Stimulated activated CD4-positive, alpha-beta T cell treated with anti-CD3 and anti-CD28 coated beads, Interleukin-1b, Interleukin-23, amount 100 ng/mL, for 1 hour (primary cell): ENCODE results near the gene ERAS.

Experiments
- DNase-seq, 2 donors: peaks; one replicate each; pipeline ENCODE4 v3.0.0-alpha.2; 2020; ENCODE audit warnings: low read depth in 2 of 2

Gene ERAS, protein sequence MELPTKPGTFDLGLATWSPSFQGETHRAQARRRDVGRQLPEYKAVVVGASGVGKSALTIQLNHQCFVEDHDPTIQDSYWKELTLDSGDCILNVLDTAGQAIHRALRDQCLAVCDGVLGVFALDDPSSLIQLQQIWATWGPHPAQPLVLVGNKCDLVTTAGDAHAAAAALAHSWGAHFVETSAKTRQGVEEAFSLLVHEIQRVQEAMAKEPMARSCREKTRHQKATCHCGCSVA

DNA sequence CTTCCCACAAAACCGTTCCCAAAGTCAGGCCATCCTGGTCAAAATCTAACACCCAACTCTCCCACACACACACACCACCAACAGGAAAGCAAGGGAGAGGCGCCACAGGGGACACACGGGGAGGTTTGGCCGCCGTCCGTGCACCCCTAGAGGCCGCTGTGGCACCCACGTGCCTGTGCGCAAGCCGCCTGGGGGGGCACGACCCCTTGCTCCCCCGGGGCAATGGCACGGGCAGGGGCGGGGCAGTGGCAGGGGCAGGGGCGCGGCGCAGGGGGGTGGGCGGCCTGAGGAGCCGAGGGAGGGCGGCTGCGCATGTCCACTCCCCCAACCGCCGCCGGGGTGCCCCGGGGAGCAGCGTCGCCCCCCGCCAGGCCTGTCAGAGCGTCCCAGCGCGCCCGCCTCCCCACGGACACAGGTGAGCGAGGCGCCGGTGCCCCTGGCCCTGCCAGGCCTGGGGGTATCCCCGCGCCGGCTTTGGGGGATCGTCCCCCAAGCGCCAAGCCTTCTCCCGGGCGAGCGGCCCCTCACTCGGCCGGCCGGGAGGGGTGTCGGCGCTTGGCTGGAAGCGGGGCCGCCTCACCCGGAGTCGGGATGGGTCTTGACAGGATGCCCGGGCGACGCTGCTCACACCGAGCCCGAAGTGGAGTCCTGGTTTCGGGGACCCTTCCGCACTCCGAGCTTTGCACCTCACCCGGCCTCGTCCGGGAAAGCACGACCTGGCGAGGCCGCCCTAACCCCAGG, at the start of gene ERAS:
Gene ERAS (plus strand): TSS at position 379 of the 741 bp plus-strand sequence. CDS start 2,611 bp downstream, outside the sequence.
- no peak for DNase-seq

DNA sequence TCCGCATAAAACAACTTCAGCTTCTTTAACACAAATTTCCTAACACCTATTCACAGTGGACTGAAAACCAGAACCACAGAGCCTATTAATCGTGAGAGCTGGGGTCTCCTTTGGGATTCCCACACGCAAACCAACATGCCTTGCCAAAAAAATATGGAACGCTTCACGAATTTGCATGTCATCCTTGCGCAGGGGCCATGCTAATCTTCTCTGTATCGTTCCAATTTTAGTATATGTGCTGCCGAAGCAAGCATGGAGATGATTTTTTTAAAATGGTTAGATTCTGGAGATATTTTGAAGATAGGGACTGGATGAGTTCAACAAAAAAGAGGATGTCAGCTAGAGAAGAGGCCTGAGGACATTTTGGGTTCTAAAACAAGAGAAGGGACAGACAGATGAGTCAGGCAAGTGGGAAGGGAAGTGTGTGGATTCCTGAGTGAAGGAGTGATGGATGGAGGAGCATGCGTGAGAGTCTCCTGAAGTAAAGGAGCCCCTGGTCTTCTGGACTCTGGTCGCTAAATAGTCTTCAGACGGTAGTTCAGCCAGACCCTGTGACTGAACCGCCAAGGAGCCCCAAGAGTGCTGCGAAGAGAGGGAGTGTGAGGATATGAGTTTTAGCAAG, 49.4 kb upstream of the ERAS start:
- DNase-seq: no peak

DNA sequence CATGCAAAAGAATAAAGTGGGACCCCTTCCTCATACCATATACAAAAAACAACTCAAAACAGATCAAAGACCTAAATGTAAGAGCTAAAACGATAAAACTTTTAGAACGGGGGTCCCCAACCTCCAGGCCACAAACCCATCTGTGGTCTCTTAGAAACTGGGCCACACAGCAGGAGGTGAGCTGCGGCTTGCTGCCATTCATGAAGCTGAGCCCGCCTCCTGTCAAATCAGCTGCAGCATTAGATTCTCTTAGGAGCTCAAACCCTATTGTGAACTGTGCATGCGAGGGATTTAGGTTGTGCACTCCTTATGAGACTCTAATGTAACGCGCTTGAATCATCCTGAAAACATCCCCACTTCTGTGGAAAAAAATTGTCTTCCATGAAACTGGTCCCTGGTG, 46.9 kb upstream of the ERAS start:
- no peak for DNase-seq

DNA sequence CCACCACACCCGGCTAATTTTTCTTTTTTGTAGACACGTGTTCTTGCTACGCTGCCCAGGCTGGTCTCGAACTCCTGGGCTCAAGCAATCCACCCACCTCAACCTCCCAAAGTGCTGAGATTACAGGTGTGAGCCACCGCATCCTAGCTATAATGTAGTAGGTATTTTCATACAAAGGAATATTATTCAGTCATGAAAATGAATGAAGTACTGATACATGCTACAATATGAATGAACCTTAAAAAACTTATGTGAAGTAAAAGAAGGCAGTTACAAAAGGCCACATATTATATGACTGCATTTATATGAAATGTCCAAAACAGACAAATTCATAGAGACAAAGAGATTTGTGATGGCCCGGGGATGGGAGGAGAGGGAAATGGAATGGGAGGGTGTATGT, 44.6 kb upstream of the ERAS start:
- no peak for DNase-seq

DNA sequence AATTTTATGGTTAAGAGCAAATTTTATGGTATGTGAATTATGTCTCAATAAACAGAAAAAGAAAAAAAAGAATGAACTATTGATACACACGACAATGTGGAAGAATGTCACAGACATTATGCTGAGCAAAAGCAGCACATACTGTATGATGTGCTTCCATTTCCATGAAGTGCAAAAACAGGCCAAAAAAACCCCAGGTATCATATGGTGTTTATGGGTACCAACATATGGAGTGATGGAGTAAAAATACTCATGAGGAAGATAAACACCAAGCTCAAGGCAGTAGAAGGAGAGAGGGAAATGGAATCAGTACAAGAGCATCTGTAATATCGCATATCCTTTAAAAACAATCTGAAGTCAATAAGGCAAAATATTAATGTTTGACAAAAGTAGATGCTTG, 44.1 kb upstream of the ERAS start:
- DNase-seq: no peak

DNA sequence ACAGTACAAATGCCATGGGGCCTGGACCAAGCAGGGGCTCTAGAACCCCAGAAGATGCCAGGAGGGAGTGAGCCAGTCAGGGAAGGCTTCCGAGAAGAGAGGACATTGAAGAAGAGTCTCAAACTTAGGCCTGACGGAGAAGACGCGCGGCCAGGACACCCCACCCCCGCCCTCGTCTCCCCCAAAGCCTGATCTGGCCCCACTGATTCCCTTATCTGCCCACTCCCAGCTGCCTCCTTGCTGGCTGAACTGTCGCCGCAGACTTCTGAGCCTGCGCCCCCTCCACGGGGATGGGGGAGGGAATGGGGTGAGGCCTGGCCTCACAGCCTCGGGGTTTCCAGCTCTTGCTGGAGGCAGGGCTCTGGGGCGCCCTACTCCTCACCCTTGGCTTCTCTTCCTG, 43.5 kb upstream of the ERAS start:
- DNase-seq: no peak

DNA sequence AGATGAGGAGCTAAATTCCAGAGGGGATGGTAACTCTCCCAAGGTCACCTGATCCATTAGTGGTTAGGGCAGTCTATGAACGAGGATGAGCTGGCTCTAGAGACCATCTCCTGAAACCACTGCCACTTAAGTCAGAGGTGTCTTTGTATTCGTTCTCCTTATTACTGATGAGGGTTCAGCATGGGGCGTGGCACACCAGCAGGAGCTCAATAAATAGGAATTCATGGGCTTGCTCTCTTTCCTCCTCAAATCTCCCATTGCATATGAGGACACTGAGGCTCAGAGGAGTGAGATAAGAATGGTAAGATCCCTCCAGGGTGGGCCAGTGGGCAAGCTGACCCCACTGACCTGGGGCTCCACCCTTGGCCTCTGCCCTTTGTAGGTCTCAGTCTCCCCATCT, 41.6 kb upstream of the ERAS start:
- no peak for DNase-seq

DNA sequence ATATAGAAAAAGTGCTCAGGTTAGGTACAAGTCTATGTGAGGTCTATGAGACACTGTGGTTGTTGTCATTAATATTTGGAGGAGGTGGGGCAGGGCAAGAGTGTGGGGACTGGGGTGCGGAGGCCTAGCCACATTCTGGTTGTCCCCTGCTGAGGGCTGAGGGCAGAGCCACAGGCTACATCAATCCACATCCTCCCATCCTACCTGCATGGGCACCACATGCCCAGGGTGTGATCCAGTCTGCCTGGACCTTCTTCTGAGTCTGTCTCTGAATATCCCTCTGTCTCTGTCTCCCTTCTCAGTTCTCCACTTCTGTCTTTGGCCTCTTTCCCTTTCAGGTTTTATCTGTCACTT, 41.1 kb upstream of the ERAS start:
- DNase-seq: no peak

DNA sequence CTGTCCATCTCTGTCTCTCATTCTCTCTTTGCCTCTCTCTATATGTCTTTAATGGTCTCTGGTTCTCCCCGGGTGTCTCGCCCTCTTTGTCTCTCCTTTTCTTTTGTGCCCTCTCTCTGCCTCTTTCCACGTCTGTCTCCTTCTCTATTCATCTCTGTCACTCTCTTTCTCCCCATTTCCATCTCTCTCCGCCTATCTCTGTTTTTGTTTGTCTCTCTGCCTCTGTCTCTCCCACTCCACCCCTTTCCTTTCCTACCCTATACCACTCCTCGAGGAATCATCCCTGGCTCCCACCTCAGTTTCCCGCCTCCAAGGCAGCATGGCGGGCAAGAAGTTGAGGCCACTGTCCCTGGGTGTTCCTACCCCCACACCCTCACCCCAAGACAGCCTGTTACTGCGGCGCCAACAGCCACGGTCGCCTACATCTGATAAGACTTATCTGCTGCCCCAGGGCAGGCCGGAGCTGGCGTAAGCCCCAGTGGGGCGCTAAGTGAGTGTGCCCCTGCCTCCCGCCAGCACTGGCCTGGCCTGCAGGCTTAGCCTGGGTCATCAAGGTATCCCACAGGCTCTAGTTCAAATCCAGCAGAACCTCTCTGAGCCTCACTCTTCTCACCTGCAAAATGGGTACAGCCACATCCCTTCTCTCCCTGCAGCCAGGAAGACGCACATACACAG, 40.6 kb upstream of the ERAS start:
- DNase-seq: no peak

DNA sequence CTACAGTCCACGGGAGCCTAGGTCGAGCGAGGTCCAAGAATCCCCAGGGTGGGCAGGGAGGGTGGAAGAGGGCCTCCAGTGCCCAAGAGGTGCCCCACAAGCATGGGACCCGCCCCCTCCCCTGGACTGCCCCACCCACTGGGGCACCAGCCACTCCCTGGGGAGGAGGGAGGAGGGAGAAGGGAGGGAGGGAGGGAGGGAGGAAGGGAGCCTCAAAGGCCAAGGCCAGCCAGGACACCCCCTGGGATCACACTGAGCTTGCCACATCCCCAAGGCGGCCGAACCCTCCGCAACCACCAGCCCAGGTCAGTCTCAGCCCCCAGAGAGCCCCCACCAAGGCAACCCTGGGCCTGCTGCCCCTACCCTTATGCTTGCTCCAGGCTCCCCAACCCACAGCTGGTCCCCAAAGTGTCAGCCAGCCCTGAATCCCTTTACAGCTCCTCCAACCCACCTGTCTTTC, 39.9 kb upstream of the ERAS start, which contains the start of gene GATA1:
Gene GATA1 (plus strand): TSS at position 250 of the 460 bp plus-strand sequence. CDS start 4,520 bp downstream, outside the sequence.
- no peak for DNase-seq

DNA sequence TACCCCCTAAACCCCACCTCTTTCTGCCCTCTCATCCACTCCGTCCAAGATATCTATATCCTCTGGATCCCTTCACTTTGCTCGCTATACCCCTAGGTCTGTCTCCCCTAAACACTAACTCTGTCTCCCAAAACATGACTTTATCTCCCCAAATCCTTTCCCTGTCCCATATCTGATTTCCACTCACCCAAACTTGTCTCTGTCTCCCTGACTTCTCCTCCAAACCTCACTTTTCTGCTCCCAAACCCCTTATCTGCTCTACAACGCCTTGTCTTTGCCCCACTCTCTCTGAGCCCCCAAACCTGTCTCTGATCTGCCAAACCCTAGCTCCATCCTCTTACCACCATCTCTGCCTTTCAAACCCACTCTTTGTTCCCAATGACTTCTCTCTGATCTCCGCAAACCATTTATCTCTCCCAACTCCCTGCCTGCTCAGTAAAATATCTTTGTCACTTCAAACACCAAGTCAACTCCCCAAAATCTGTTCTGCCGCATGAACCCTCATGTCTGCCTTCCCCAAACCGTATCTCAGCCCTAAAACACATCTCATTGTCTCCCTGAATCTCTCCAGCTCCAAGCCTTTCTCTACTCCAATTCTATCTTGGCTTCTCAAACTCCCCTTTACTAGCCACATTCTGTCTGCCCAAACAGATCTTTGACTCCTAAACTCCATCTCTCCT, 39.3 kb upstream of the ERAS start:
- DNase-seq: no peak

DNA sequence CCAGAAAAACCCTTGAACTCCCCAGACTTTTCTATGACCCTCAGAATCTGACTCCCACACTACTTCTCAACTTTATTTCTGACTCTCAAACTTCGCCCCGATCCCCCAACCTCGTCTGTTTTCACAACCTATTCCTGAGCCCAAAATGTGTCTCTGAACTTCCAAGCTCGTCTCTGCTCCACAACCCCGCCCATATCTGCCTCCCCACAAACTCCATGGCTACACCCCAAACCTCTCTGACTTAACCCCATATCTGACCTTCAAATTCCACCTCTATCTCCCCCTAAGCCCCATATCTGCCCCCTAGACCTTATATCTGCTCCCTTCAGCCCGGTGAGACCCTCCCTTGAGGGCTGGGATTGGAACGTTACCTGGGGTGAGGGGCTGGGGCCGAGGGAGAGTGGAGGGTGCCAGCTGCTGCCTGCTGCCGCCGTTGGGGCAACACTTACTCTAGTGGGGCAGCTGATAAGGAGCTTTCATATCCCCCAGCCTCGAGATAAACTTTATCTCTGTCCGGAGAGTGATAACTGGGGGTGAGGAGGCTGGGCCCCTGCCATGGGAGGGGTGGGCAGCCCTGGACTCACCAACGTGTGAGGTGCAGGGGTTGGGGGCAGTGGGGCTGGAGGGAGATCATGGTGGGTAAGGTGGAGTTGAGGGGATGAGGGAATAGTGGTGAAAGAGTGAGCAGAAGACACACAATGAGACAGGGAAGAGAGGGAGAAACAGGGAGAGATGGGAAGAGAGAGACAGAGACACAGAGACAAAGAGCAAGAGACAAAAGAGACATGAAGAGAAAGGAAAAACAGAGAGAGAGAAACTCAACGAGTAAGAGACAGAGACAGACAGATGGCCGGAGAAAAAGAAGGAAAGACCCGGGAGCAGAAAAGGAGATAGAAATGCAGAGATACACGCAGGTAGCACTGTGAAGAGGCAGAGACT, 38.5 kb upstream of the ERAS start:
- no peak for DNase-seq

DNA sequence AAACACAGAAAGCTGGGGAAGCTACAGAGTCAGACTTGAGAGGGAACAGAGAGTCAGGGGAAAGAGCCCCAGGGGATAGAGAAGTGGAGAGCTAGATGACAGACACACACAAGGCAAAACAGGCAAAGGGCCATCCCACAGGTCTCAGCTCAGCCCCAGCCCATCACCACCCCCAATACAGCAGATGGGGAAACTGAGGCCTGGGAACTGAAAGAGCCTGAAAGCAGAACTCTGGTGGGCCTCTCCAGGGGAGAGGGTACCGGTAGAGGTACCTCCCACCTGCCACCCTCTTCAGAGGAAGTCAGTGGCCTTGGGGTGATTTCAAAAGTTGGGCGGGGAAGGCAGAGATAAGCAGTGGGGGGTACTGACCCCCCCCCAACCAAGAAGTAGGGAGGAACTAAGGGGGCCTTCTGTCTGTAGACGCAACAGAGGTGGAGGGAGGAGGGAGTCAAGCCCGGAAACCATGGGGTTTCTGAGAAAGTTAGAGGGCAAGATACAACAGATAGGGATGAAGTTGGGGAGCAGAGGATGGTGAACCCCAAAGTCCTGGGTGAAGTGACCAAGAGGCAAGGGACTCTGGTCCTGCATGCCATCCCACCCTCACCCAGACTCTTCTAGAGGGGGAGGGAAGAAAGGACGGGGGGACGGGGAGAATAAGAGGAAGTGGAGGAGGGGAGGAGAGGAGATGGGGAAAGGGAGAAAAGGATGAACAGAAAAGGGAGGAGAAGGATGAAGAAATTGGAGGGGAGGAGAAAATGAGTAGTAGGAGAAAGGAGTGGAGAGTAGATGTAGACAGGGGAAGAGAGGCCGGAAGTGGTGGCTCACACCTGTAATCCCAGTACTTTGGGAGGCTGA, 36.7 kb upstream of the ERAS start:
- no peak for DNase-seq

DNA sequence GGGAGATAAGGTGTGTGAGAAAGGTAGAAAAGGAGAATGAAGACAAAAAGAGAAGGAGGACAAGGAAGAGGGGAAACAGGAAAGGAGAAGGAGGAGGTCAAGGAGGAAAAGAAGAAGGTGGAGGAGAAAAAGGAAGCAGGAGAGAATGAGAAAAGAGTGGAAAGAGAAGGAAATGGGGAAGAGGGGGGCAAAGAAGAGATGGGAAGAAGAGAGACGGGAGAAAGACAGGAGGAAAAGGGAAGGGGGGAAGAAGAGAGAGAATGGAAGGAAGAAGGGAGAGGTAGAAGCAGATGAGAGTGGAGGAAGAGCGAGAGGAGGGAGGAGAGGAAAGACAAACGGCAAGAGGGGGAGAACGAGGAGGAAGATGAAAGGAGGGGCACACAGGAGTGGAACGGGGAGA, 35.8 kb upstream of the ERAS start:
- DNase-seq: no peak

DNA sequence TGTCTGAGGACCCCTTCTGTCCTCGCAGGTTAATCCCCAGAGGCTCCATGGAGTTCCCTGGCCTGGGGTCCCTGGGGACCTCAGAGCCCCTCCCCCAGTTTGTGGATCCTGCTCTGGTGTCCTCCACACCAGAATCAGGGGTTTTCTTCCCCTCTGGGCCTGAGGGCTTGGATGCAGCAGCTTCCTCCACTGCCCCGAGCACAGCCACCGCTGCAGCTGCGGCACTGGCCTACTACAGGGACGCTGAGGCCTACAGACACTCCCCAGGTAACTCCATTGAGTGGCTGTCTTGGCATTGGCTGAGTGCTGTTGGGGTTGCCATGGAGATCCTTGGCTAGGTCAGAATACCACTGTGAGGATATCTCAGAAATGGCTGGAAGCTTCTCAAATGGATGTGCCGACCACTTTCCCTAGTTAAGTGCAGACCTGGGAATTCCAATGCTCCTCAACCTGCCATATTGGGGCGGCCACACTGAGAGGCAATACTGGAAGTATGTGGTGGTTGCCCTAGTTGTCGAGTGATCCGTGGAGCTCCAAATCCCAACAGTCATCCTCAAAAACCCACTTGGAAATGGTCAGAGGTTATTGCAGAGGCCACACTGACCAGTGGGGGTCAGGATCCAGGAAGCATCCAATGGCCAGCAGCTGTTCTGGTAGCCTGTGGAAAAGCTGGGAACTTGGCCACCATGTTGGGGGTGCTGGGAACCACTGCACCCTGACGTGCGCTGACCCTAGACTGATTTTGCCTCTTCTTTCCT, 35.1 kb upstream of the ERAS start:
- no peak for DNase-seq

DNA sequence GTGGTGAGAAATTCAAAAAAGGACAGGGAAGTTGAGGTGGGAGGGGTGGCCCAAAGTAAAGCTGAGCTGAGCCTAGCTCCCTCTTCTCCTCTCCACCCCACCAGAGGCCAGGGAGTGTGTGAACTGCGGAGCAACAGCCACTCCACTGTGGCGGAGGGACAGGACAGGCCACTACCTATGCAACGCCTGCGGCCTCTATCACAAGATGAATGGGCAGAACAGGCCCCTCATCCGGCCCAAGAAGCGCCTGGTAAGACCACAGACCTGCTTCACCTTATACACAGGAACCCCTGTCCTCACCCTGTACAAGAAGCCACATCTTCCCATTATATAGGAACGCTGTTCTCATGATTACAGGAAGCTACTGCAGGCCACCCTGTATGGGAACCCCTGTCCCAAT, 34.1 kb upstream of the ERAS start:
- no peak for DNase-seq

DNA sequence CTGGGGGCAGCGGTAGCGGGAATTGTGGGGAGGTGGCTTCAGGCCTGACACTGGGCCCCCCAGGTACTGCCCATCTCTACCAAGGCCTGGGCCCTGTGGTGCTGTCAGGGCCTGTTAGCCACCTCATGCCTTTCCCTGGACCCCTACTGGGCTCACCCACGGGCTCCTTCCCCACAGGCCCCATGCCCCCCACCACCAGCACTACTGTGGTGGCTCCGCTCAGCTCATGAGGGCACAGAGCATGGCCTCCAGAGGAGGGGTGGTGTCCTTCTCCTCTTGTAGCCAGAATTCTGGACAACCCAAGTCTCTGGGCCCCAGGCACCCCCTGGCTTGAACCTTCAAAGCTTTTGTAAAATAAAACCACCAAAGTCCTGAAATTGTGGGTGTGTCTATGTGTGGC, 32.4 kb upstream of the ERAS start:
- DNase-seq: no peak

DNA sequence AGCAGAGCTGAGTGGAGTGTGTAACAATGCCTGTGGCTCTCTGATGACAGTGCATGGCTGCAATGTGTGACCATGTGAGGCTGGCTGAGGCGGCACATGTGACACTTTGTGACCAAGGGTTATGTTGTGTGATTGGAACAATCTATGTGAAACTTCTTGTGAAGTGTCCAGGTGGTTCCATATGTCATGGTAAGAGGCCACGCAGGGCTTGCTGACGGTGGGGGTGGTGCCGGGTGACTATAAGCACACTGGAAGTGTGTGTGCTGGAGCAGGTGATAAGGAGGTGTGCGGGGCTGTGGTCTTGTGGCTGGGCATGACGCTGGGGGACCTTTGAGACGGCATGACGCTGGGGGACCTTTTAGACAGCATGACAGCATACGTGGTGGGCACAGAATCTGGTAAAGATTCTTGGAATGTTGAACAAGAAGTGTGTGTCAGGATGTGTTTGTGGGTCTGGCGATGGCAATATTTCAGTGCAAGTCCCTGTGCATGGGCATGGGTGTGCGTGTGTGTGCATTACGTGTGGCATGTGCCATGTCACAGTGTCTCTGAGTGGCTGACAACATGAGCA, 31.9 kb upstream of the ERAS start:
- no peak for DNase-seq
